Measurements from ENCODE around the gene DCD. TPM values are rescaled to one million over a fixed set of nuclear protein-coding genes. Genes with fewer than 3 reads are reported as not detected.

The DCD gene
- total RNA-seq, 1 donor from 2014 or later = not detected

DNA sequence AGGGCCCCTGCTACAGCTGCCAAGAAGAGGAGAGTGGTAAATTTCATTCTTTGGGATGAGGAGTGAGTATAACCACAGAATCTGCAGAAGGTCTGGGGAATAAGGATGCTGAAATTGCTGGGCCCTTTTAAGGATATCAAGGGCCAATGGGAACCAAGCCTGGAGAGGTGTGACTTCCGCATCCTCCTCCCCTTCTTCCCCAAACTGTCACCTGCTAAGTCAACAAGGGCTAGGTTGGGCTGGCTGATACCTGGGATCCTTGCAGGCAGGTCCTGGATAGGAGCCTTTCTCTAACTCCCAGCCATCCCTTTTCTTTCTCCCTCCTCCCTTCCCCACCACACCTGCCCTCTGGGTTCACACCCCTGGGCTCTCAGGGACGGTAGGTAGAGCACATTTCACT lies 13.4 kb downstream of the DCD start, which contains the start of gene LACRT:
LACRT (minus strand) TSS at position 101 of the 400 bp plus-strand sequence; CDS start at position 47, 54 bp downstream.
- H3K27me3 Mint-ChIP-seq (ENCODE audit: low read depth) = peaks cover 70% of the 10 kb centered on the region
- no peak for DNase-seq (ENCODE audit: low spot score in 2 of 2, unreplicated experiment in 2 of 2)
- H3K27ac Mint-ChIP-seq = no peak within 1 kb of the TSS
- TF ChIP-seq, protein P1, sequence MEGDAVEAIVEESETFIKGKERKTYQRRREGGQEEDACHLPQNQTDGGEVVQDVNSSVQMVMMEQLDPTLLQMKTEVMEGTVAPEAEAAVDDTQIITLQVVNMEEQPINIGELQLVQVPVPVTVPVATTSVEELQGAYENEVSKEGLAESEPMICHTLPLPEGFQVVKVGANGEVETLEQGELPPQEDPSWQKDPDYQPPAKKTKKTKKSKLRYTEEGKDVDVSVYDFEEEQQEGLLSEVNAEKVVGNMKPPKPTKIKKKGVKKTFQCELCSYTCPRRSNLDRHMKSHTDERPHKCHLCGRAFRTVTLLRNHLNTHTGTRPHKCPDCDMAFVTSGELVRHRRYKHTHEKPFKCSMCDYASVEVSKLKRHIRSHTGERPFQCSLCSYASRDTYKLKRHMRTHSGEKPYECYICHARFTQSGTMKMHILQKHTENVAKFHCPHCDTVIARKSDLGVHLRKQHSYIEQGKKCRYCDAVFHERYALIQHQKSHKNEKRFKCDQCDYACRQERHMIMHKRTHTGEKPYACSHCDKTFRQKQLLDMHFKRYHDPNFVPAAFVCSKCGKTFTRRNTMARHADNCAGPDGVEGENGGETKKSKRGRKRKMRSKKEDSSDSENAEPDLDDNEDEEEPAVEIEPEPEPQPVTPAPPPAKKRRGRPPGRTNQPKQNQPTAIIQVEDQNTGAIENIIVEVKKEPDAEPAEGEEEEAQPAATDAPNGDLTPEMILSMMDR (IDR thresholded peaks at IDR 0.05; ENCODE audit: unreplicated experiment) = no peak
- no peaks in the 10 kb centered on the region for H3K4me1 Mint-ChIP-seq
- no peaks in the 10 kb centered on the region for H3K36me3 Mint-ChIP-seq
- peaks cover 3% of the 10 kb centered on the region for H3K9me3 Mint-ChIP-seq
- no peak within 1 kb of the TSS for H3K4me3 Mint-ChIP-seq

DNA sequence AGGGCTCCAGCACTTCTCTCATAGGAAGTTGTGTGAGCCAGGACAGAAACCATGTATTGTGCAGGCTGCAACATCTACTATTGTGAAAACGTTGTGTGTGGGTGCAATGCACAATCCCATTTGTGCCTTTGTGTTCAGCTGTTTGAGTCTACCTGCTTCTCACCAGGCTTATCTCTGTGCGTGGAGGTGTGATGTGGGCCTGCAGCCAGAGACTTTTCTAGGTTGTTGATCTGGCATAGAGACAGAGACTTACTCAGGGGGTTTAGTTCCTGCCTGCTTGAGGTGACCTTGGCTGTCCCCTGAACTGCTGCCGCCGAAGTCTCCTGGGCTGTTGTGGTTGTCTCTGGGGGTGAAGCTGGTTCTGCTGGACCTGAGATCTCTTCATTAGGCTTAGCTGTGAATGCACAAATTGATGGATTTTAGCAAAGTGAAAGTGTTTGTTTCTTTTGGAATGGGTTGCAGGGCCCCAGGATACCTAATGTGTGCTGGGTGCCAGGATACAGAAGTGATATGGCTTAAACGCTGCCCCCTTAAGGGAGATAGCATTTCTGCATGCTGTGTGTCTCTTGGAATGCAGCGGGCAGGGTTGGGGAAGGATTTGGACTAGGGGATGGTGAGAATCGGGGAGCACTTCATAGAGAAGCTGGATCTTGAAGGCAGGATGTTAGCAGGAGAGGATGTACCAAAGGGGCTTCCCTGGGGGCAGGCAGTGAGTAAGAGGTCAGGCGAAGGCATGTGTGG lies 16.0 kb downstream of the DCD start:
- H3K36me3 Mint-ChIP-seq = no peaks in the 10 kb centered on the region
- peaks cover 75% of the 10 kb centered on the region for H3K27me3 Mint-ChIP-seq (ENCODE audit: low read depth)
- no peak for DNase-seq (ENCODE audit: low spot score in 2 of 2, unreplicated experiment in 2 of 2)
- H3K27ac Mint-ChIP-seq = no peak overlapping the region
- H3K4me3 Mint-ChIP-seq = no peak overlapping the region
- TF ChIP-seq, protein P1 (IDR thresholded peaks at IDR 0.05; ENCODE audit: unreplicated experiment) = no peak
- peaks cover 11% of the 10 kb centered on the region for H3K9me3 Mint-ChIP-seq
- no peaks in the 10 kb centered on the region for H3K4me1 Mint-ChIP-seq

DNA sequence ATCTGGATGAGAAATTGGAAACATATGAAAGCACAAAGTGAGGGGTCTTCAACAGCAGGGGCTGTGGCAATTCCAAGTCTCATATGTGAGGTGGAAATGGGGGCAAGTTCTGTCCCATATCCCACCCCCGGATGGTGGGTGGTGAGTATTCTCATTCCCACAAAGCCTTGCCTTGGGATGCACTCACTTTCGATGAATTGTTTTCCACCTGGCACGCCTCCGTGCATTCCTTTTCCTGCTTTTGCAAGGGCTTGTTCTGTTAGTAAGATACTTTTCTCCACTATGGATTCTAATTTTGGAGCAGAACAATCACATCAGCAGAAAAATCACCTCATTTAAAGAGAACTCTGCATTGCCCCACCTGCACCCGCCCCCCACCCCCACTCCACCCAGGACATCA lies 16.6 kb downstream of the DCD start:
- DNase-seq (ENCODE audit: low spot score in 2 of 2, unreplicated experiment in 2 of 2) = no peak
- Mint-ChIP-seq H3K4me3 (no peak overlapping the region), H3K36me3 (peaks cover 2% of the 10 kb centered on the region), H3K9me3 (peaks cover 17% of the 10 kb centered on the region), H3K27me3 (ENCODE audit: low read depth) (peaks cover 70% of the 10 kb centered on the region), H3K27ac (no peak overlapping the region), H3K4me1 (no peaks in the 10 kb centered on the region)
- TF ChIP-seq, protein P1 (IDR thresholded peaks at IDR 0.05; ENCODE audit: unreplicated experiment) = no peak

DNA sequence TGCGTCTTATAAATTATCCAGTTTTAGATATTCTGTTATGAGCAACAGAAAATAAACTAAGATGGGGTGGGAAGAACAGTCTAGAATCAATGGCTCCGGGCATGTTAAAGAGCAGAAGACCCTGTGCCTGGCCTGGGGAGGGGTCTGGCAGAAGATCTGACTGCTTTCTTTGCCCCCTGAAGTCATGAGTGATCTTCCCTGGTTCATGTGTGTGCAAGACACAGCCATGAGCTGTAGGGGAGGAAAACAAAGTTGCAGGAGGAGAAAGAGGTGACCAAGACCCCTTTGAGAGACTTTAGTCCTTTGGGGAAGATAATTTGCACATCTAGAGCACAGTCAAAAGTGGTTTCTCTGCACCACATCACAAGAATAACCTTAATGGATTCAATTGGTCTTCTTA lies 18.2 kb downstream of the DCD start:
- peaks cover 4% of the 10 kb centered on the region for H3K4me1 Mint-ChIP-seq
- peaks cover 2% of the 10 kb centered on the region for H3K36me3 Mint-ChIP-seq
- no peak for DNase-seq (ENCODE audit: low spot score in 2 of 2, unreplicated experiment in 2 of 2)
- H3K27ac Mint-ChIP-seq = no peak overlapping the region
- H3K4me3 Mint-ChIP-seq = no peak overlapping the region
- H3K27me3 Mint-ChIP-seq (ENCODE audit: low read depth) = peaks cover 59% of the 10 kb centered on the region
- TF ChIP-seq, protein P1 (IDR thresholded peaks at IDR 0.05; ENCODE audit: unreplicated experiment) = no peak
- peaks cover 19% of the 10 kb centered on the region for H3K9me3 Mint-ChIP-seq

DNA sequence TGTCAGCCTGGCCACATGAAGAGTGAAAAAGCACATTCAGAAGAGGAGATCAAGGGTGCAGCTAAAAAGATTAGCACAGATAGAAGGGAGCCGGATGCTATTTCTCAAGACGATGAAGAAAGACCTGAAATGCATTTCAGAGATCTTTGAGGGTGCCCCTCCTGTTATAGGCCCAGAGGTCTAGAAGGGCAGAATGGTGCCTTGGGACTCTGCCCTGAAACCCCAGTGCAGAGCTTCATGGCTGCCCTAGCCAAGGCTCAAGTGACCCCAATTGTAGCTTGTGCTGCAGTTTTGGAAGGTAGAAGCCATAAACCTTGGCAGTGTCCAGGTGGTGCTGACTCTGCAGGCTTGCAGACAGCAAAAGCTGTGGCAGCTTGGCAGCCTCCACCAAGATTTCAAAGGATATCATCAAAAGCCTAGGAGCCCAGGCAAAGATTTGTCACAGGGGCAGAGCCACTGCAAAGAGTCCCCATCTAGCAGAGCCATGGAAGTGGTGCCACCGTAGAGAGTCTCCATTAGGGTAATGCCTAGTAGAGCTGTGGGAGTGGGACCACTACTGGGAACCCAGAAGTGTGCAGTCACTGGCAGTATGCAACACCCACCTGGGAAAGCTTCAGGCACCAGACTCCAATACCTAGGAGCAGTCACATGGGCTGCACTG lies 19.8 kb downstream of the DCD start:
- TF ChIP-seq, protein P1 (IDR thresholded peaks at IDR 0.05; ENCODE audit: unreplicated experiment) = no peak
- H3K4me3 Mint-ChIP-seq = no peak overlapping the region
- H3K9me3 Mint-ChIP-seq = peaks cover 19% of the 10 kb centered on the region
- H3K36me3 Mint-ChIP-seq = peaks cover 2% of the 10 kb centered on the region
- no peak overlapping the region for H3K27ac Mint-ChIP-seq
- H3K27me3 Mint-ChIP-seq (ENCODE audit: low read depth) = peaks cover 46% of the 10 kb centered on the region
- no peak for DNase-seq (ENCODE audit: low spot score in 2 of 2, unreplicated experiment in 2 of 2)
- H3K4me1 Mint-ChIP-seq = peaks cover 16% of the 10 kb centered on the region

All from mesothelial cell of epicardium (in vitro differentiated cells).